Stomach (tissue), 9 donors: ENCODE data around the gene BTG1. TPM values are rescaled to one million over a fixed set of nuclear protein-coding genes. Genes with fewer than 3 reads are reported as not detected.

Source experiments
- DNase-seq, 2 donors: peaks; one replicate each; pipeline versions ENCODE4 v3.0.0 to v3.0.0-alpha.2; 2013 to 2019
- H3K27ac ChIP-seq, 5 donors: fragments of 200-600 bp in 4 of 5; sonication (generic) in 4 of 5; one replicate each; pipeline ENCODE4 v1.5.1; 2013 to 2019; ENCODE audit warnings: mild to moderate bottlenecking in 1 of 5, moderate library complexity in 1 of 5
- H3K27me3 ChIP-seq, 3 donors: fragments of 200-600 bp; sonication (generic); one replicate each; pipeline ENCODE4 v1.5.1; 2017 to 2019; ENCODE audit warnings: mixed run types in 1 of 3
- H3K36me3 ChIP-seq, 4 donors: fragments of 200-600 bp; sonication (generic); 1 replicate in 3 of 4; 2 replicates in 1 of 4; pipeline ENCODE4 v1.5.1; 2016 to 2019
- H3K4me1 ChIP-seq, 4 donors: fragments of 200-600 bp; sonication (generic); one replicate each; pipeline ENCODE4 v1.5.1; 2016 to 2019
- H3K4me3 ChIP-seq, 4 donors: fragments of 200-600 bp; sonication (generic) in 3 of 4; one replicate each; pipeline ENCODE4 v1.5.1; 2016 to 2019; ENCODE audit warnings: mild to moderate bottlenecking in 1 of 4
- H3K9me3 ChIP-seq, 4 donors: fragments of 200-600 bp; sonication (generic); one replicate each; pipeline ENCODE4 v1.5.1; 2016 to 2019
- EP300 ChIP-seq: sonication (generic); formaldehyde crosslinking; IDR thresholded peaks from one replicate; pipeline ENCODE4 v1.6.1; 2017; ENCODE audit warnings: antibody characterized with exemption
- POLR2A ChIP-seq, 4 donors: fragments of 450-650 bp; IDR thresholded peaks; one replicate each; pipeline ENCODE4 v1.6.1; 2016; ENCODE audit warnings: antibody characterized with exemption in 4 of 4, control low read depth in 2 of 4, mild to moderate bottlenecking in 1 of 4, moderate library complexity in 1 of 4
- POLR2AphosphoS5 ChIP-seq, 3 donors: sonication (generic); formaldehyde crosslinking; IDR thresholded peaks; one replicate each; pipeline ENCODE4 v1.6.1; 2016; ENCODE audit warnings: antibody characterized with exemption in 3 of 3
- WGBS, 5 donors: extraction: QIAGEN DNeasy Blood & Tissue Kit in 3 of 5; methylation state at CpG; one replicate each; pipeline versions ENCODE4 v1.1.5 to v1.1.7; 2013 to 2018; 5-methylcytosine and 5-hydroxymethylcytosine counted together
- intact Hi-C: fragments of 100-400 bp; cut with DNase I; formaldehyde crosslinking; loops from one replicate; pipeline ENCODE4 v1.15.1; 2023; ENCODE audit warnings: low total_unique reads
- polyA plus RNA-seq, 3 donors: library from polyadenylated mRNA; stranded (reverse); fragments of 200-250 nt; gene quantifications; one replicate each; pipeline ENCODE4 v1.2.3, GENCODE V29; 2013
- total RNA-seq, 5 donors: library from RNA; depleted of rRNA; stranded (reverse); fragments of >200 nt; gene quantifications; one replicate each; pipeline versions ENCODE4 v1.1.0 to v1.2.3, GENCODE V29; 2014 to 2016
- TF ChIP-seq, protein P1 (sequence below), 7 experiments: fragments of 450-650 bp in 4 of 7; fragments of 200-600 bp in 3 of 7; sonication (generic) in 3 of 7; IDR thresholded peaks; one replicate each; pipeline ENCODE4 v1.5.1; 2016 to 2019; ENCODE audit warnings: antibody characterized with exemption in 7 of 7, control low read depth in 2 of 7, mild to moderate bottlenecking in 1 of 7
- donor health status: healthy with polysubstance abuse.
- donor health status: Bipolar disorder and iron deficiency.
- donor health status: healthy.

The BTG1 gene
- total and polyA plus RNA-seq, 8 donors = 20.5 to 108 (median 39.9) TPM

DNA sequence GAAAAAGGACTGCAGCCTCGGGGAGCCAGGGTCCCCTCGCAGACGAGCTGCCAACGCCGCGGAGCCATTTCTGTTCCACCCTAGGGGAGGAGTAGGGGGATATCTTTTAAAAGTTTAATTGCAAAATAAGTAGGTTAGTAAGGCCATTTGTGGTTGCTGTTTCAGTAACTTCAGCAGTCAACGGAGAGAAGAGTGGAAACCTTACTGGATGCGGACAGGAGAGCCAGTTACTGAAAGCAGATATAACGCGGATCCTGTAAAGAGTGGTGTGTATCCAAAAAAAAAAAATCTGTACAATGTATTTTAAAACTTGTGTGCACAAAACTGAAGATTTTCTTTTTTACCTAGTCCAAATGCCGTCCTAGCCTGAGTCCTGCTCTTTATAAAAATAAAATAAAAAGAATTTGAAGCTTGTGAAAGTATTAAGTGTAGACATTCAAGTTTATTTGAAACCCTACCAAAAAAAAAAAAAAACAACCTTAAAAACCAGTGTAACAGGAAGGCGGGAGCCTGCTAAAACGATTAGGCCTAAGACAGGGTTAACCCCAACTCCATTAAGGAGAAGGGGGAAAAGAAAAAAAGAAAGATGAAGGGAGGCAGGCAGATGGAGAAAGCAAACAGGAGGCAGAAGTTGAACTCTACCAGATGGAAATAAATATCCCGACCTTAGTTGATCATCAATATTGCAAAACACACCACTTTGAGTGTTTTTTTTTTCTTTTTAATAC lies 1.0 kb upstream of the BTG1 start:
- TF ChIP-seq POLR2AphosphoS5 (IDR thresholded peaks at IDR 0.05) = peak in 1 of 3 donors; percentile 8
- TF ChIP-seq, protein P1, sequence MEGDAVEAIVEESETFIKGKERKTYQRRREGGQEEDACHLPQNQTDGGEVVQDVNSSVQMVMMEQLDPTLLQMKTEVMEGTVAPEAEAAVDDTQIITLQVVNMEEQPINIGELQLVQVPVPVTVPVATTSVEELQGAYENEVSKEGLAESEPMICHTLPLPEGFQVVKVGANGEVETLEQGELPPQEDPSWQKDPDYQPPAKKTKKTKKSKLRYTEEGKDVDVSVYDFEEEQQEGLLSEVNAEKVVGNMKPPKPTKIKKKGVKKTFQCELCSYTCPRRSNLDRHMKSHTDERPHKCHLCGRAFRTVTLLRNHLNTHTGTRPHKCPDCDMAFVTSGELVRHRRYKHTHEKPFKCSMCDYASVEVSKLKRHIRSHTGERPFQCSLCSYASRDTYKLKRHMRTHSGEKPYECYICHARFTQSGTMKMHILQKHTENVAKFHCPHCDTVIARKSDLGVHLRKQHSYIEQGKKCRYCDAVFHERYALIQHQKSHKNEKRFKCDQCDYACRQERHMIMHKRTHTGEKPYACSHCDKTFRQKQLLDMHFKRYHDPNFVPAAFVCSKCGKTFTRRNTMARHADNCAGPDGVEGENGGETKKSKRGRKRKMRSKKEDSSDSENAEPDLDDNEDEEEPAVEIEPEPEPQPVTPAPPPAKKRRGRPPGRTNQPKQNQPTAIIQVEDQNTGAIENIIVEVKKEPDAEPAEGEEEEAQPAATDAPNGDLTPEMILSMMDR (IDR thresholded peaks at IDR 0.05) = no peak
- intact Hi-C loops = loop anchor here (10.0 kb wide), 1 partner anchor 332 kb away; no protein-coding TSS in a partner anchor

DNA sequence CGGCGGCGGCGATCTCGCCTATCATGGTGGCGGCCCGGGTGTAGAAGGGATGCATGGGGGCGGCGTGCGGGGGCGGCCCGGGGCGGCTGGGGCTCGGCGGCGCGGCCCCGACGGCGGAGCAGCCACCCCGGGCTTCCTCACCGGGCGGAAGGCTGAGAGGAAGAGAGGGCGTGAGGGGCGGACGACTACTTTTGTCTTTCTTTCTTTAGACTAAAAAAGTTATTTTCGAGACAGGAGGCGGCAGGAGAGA lies 240 bp downstream of the BTG1 start:
- peaks cover 0 to 32% (median 11%) of the 10 kb centered on the region in 4 donors for H3K4me1 ChIP-seq
- H3K4me3 ChIP-seq = peak overlapping the region; percentile 74 to 97 (median 83)
- 0 to 1% (median 0%) methylated on average over 16 to 28 of the region's 28 CpGs for WGBS, 5 donors
- H3K36me3 ChIP-seq = peaks cover 13 to 31% (median 21%) of the 10 kb centered on the region in 4 donors
- peak overlapping the region; percentile 95 to 100 (median 100) for H3K27ac ChIP-seq
- no peak for TF ChIP-seq POLR2AphosphoS5 (IDR thresholded peaks at IDR 0.05)
- H3K27me3 ChIP-seq = no peaks in the 10 kb centered on the region
- no peak for DNase-seq
- no peaks in the 10 kb centered on the region for H3K9me3 ChIP-seq
- intact Hi-C loops = loop anchor here (10.0 kb wide), 1 partner anchor 331 kb away; no protein-coding TSS in a partner anchor

More for the DNA sequence above, 1.0 kb upstream of the BTG1 start:
- Histone ChIP-seq H3K36me3 (peaks cover 13 to 31% (median 21%) of the 10 kb centered on the region in 4 donors), H3K27me3 (no peaks in the 10 kb centered on the region), H3K4me1 (peaks cover 0 to 29% (median 11%) of the 10 kb centered on the region in 4 donors), H3K4me3 (peak overlapping the region; percentile 67 to 97 (median 83)), H3K27ac (peak overlapping the region; percentile 92 to 100 (median 99)), H3K9me3 (no peaks in the 10 kb centered on the region)
- DNase-seq = peak in 1 of 2 donors; percentile 73
- WGBS, 5 donors = 2 to 6% (median 3%) methylated on average over 14 of the region's 14 CpGs

DNA sequence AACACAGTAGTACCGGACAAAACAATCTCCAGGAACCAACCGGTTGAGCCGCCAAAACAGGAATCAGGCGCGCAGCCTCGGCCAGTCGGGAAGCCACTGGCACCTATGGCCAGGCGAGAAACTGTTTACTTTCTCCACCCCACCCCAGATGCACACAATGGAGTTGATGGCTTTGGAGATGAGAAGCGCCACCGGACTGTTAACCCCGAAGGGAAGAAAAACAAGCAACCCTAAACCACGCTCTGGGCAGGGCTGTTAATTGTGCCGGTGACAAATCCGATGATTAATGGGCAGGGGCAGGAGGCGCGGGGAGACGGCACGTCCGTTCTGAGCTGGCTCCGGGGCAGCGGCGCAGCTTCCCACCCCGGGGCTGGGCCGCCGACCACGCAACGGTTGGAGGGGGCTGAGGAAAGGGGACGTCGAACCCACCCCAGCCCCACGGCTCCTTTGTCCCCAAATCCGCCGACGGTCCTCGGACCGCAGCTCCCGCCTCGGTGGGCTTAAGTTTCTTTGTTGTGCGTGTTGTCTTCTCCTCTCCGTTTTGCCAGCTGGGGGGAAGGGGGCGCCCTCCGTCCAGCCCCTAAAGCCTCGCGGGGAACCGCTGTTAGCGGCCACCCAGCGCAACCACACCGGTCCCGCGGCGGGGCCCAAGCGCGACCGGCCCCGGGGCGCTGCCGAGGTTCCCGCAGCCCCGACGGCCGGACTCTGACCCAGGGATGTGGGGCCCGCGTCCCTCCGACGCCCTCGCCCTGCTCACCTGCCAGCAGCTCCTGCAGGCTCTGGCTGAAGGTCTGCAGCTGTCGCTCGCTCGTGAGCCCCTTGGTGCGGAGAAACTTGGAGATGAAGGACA lies 790 bp downstream of the BTG1 start:
- Histone ChIP-seq H3K9me3 (no peaks in the 10 kb centered on the region), H3K4me3 (peak overlapping the region; percentile 74 to 97 (median 83)), H3K27me3 (no peaks in the 10 kb centered on the region), H3K4me1 (peaks cover 0 to 34% (median 13%) of the 10 kb centered on the region in 4 donors), H3K36me3 (peaks cover 13 to 31% (median 21%) of the 10 kb centered on the region in 4 donors), H3K27ac (peak overlapping the region; percentile 95 to 100 (median 100))
- 0% methylated on average over 44 to 69 of the region's 69 CpGs for WGBS, 5 donors
- intact Hi-C loops = loop anchor here (10.0 kb wide), 1 partner anchor 330 kb away; no protein-coding TSS in a partner anchor
- TF ChIP-seq EP300 (no peak), POLR2A (IDR thresholded peaks at IDR 0.05) (peak in 1 of 4 donors; percentile 0), POLR2AphosphoS5 (IDR thresholded peaks at IDR 0.05) (peak in 1 of 3 donors; percentile 70)
- TF ChIP-seq, protein P1 (IDR thresholded peaks at IDR 0.05) = no peak
- DNase-seq = peak; percentile 74 to 89

DNA sequence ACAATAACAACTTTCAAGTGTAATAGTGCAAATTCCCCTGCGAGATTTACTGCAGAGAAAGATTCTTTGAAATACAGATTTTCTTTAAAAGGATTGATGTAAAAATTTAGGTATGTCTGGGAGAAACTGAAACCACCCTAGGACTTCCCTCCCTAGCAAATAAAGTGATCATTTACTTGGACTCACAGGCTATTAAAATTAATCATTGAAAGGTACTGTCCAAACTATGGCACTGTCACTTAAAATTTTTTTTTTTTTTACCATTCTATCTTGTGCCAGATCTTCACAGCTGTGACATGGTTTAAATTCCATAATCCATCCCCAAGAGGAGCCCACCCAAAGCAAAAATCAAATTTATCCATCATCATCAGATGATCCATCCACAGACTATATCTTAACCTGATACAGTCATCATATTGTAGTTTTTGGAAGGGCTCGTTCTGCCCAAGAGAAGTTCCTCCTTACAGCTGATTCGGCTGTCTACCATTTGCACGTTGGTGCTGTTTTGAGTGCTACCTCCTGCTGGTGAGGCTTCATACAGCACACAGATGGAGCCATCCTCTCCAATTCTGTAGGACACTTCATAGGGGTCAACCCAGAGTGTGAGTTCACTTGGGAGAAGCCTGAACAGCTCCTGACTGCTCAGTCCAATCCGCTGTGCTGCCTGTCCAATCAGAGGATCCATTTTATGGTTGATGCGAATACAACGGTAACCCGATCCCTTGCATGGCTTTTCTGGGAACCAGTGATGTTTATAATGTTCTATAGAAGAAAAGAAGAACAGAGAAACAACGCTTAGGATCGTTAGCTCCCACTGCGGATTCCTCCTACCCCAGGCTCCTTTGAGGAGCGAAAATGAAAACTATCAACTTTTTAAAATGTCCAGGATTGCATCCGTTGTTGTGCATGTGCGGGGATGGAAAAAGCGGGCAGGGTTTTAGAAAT lies 1.7 kb downstream of the BTG1 start:
- Histone ChIP-seq H3K36me3 (peaks cover 13 to 31% (median 21%) of the 10 kb centered on the region in 4 donors), H3K27me3 (no peaks in the 10 kb centered on the region), H3K4me3 (peak overlapping the region; percentile 74 to 97 (median 83)), H3K4me1 (peaks cover 0 to 43% (median 19%) of the 10 kb centered on the region in 4 donors), H3K27ac (peak overlapping the region; percentile 95 to 100 (median 100)), H3K9me3 (no peaks in the 10 kb centered on the region)
- intact Hi-C loops = loop anchor here (10.0 kb wide), 1 partner anchor 329 kb away; no protein-coding TSS in a partner anchor
- peak; percentile 67 to 94 for DNase-seq
- peak in 1 of 4 donors; percentile 4 for TF ChIP-seq POLR2A (IDR thresholded peaks at IDR 0.05)
- peak; percentile 23 to 88 (median 67) for TF ChIP-seq POLR2AphosphoS5 (IDR thresholded peaks at IDR 0.05)
- TF ChIP-seq, protein P1 (IDR thresholded peaks at IDR 0.05) = peak in 5 of 7 experiments; percentile 56 to 79 (median 63)
- no peak for TF ChIP-seq EP300
- WGBS, 5 donors = 0 to 1% (median 1%) methylated on average over 15 of the region's 15 CpGs
